Esophagus squamous epithelium (tissue), 4 donors: ENCODE data around the gene MTERF4.

Source experiments
- POLR2A ChIP-seq, 4 donors: fragments of 450-650 bp; IDR thresholded peaks; one replicate each; pipeline ENCODE4 v1.6.1; 2017; ENCODE audit warnings: antibody characterized with exemption in 4 of 4, mild to moderate bottlenecking in 4 of 4, moderate library complexity in 3 of 4
- TF ChIP-seq, protein P1 (sequence below), 6 experiments: fragments of 450-650 bp in 4 of 6; fragments of 200-600 bp in 2 of 6; sonication (generic) in 2 of 6; IDR thresholded peaks; one replicate each; pipeline ENCODE4 v1.5.1; 2016 to 2019; ENCODE audit warnings: antibody characterized with exemption in 6 of 6, mild to moderate bottlenecking in 4 of 6, moderate library complexity in 4 of 6

DNA sequence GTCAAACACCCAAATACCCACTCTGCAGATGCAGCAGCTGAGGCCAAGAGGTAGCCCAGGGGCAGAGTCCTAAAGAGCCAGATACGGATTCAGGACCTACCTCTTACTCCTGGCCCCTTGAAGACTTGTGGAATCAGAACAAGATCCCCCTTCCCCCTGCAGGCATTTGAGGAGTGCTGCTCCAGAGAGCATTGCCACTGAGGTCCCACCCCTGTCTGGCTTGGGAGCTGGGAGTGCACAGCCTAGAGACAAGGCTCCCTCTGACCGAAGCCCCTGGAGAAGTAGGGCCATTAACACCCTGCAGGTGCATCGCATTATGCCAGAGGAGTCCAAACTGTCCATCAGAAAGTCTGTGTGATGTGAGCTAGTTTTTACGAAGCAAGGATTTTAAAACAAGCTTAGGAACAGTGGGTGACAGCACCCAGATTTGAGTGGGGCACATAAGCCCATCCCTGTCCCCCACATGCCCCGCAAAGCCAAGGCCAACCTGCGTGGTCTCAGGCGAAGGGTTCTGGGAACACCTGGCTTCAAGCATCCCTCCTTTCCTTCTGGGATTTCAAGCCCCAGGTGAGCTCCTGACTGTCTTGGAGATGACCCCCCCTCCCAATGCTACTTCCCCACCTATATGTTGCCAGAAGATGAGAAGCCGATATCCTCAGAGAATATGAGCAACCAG, 48.4 kb downstream of the MTERF4 start:
- TF ChIP-seq, protein P1, sequence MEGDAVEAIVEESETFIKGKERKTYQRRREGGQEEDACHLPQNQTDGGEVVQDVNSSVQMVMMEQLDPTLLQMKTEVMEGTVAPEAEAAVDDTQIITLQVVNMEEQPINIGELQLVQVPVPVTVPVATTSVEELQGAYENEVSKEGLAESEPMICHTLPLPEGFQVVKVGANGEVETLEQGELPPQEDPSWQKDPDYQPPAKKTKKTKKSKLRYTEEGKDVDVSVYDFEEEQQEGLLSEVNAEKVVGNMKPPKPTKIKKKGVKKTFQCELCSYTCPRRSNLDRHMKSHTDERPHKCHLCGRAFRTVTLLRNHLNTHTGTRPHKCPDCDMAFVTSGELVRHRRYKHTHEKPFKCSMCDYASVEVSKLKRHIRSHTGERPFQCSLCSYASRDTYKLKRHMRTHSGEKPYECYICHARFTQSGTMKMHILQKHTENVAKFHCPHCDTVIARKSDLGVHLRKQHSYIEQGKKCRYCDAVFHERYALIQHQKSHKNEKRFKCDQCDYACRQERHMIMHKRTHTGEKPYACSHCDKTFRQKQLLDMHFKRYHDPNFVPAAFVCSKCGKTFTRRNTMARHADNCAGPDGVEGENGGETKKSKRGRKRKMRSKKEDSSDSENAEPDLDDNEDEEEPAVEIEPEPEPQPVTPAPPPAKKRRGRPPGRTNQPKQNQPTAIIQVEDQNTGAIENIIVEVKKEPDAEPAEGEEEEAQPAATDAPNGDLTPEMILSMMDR (IDR thresholded peaks at IDR 0.05): no peak
- TF ChIP-seq POLR2A (IDR thresholded peaks at IDR 0.05): no peak
